HUDEP-2 (cell line): ENCODE measurements around the gene GLIPR1L2.
A peak's percentile ranks its signal among the peaks of the same experiment; 100 is the strongest.
"Not testable (repeated sequence)": the region's sequence is repeated elsewhere in the genome, so short reads cannot be mapped to it uniquely, and the experiment has no call there.

Source experiments
- DNase-seq, 76 experiments: peaks; one replicate each; lab custom pipeline; 2025; ENCODE audit not compliant: unreplicated experiment in 76 of 76; lab: John Stamatoyannopoulos, UW

The GLIPR1L2 gene

DNA sequence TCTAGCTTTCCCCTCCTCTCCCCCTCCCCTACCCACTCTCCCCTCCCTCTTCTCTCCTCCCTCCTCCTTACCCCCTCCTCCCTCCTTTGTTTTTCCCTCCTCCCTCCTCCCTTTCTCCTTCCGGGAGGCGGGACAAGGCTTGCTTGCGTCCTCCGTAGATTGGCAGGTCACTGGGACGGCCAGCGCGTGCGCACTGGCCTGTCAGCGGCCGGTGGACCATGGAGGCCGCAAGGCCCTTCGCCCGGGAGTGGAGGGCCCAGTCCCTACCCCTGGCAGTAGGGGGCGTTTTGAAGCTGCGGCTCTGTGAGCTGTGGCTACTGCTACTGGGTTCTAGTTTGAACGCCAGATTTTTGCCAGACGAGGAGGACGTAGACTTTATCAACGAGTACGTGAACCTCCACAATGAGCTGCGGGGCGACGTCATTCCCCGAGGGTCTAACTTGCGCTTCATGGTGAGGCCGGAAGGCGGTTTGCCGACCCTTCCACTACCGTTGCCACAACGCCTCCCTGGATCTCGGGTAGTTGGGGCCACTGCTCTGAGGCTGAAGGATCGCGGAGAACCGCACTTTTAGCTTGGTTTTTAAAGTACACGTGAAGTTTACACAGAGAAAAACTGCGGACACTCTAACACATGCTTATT, at the start of gene GLIPR1L2:
Gene GLIPR1L2, plus strand, starts transcription at position 191 of the 640 bp plus-strand sequence. Its CDS starts 28 bp downstream, at position 219.
- peak in 72 of 76 experiments; percentile 1 to 94 (median 84) for DNase-seq

DNA sequence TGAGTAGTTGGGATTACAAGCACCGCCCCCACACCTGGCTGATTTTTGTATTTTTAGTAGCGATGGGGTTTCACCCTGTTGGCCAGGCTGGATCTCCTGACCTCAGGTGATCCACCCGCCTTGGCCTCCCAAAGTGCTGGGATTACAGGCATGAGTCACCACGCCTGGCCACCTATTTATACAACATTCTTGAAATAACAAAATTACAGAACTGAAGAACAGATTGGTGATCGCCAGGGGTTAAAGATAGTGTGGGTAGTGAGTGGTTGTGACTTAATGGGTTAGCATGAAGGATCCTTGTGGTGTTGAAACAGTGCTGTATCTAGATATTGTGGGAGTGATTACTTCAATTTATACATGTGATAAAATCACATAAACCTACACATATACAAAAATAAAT, 49.0 kb upstream of the GLIPR1L2 start:
- DNase-seq, result no peak

DNA sequence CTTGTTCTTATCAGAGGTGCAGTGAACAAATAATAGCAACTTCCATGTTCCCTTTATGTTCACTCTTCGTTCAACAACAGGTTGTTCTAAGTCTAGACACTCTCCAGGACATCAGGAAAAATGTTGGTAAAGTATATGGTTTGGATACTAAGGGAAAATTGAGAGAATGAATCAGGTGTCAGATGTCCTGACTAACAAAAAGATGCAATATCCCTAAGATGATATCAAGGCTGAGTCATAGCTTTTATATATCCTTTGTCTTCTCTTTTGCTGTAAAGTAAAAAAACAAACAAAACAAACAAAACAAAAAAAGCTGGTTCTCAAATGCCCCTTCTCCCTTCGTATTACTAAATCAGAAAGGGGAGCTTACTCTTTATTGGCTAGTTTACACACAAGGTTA, 45.4 kb upstream of the GLIPR1L2 start:
- no peak for DNase-seq

DNA sequence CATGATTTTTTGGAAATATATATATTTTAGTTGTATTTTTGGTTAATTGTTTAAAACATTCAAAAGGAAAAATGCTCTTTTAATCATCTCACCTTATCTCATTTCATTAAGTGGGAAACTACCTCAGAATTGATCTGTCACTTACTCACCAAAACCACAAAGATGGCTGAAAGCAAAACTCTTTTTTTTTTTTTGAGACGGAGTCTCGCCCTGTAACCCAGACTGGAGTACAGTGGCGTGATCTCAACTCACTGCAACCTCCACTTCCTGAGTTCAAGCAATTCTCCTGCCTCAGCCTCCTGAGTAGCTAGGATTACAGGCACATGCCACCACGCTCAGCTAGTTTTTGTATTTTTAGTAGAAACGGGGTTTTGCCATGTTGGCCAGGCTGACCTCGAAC, 44.7 kb upstream of the GLIPR1L2 start:
- DNase-seq, result not testable (repeated sequence)

DNA sequence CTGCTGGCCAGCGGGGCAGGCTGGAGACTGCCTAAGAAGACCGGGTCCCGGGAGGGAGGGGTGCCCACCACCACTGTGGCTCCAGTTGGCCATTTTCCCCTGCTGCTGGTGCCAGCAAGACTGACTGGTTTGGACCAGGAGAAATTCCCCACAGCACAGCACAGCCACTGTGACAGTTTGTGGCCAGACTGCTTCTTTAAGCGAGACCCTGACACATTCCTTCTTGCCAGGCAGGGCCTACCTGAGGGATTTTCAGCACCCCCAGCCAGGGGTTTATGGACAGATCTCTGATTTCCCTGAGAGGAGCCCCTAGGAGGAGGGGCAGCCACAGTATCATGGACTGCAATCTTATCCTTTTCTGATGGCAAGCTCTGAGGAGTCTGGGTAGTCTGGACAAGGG, 40.9 kb upstream of the GLIPR1L2 start:
- DNase-seq, result no peak

DNA sequence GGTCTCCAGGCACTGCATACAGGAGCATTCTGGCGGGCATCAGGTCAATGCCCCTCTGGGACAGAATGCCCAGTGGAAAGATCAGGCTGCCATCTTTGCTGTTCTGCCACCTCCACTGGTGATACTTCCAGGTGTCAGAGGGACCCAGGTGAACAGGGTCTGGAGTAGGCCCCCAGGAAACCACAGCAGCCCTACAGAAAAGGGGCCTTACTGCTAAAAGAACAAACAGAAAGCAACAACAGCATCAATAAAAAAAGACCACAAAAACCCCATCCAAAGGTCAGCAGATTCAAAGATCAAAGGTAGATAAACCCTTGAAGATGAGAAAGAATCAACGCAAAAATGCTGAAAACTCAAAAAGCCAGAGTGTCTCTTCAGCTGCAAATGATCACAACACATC, 40.5 kb upstream of the GLIPR1L2 start:
- no peak for DNase-seq

DNA sequence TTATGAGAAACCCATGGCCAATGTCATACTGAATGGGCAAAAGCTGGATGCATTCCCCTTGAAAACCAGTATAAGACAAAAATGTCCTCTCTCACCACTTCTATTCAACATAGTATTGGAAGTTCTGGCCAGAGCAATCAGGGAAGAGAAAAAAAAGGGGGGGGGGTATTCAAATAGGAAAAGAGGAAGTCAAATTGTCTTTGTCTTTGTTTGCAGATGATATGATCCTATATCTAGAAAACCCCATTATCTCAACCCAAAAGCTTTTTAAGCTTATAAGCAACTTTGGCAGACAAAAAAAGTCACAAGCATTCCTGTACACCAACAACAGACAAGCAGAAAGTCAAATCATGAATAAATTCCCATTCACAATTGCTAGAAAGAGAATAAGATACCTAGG, 36.9 kb upstream of the GLIPR1L2 start:
- peak in 1 of 76 experiments; percentile 5 for DNase-seq

DNA sequence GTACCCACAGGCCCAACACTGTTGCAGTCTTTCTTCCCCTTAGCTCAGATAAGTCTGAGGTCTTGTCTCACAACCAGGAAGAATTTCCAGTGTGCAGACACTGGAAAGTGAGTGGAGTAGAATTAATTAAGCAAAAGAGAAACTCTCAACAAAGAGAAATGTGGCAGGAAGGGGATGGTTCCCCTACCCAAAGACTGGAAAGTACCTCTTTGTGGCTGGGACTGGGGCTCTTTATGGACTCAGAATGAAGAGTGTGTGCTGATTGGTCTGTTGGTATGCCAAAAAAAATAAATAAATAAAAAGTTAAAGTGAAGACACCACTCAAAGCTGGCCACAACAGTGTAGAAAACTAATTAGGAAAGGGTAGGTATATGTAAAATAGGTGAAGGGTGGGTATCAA, 30.0 kb upstream of the GLIPR1L2 start:
- DNase-seq, result no peak

DNA sequence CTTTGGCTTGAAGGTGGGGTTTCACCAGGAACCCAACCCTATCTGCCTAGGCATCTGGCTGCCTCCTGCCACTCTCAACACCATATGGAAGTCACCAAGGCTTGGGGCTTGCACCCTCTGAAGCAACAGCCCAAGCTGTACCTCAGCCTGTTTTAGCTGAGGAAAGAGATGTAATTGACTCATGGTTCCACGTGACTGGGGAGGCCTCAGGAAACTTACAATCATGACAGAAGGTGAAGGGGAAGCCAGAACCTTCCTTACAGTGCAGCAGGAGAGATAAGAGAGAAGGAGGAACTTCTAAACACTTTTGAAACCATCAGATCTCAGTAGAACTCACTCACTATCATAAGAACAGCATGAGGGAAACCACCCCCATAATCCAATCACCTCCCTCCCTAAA, 29.5 kb upstream of the GLIPR1L2 start:
- no peak for DNase-seq

DNA sequence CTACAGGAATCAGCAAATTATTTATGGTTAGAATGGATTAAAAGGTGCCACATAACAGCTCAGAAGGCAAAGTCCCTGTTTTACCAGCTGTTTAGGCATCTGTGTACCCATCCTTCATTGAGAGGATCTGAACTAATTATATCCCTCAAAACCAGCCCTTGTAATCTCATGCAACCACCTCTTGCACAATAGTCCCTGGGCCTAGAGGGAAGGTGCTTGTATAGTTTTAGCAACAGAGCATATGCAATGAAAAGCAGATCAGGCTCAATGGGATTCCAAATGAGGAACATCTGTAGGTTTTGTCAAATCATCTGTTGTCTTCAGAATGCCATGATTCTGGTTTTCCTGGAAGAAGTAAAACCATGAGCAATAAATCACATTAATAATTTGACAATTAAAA, 26.0 kb upstream of the GLIPR1L2 start:
- no peak for DNase-seq

DNA sequence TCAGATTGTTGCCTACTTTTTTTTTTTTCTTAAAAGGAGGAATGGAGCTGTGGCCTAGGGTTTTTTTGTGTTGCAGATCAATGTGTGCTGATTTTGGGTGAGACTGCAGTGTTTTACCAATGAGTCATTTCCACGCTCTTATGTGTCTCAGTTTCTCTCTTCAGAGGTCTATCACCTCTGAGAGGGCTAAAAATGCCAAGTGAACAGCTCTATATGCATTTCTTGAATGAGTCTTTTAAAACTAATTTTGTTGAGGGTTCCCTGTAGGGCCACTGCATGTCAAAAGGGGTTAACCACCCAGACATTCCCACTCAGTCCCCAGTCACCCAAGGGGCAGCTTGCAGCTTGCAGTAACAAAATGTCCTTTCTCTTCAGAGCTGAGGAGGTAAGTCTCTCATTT, 24.3 kb upstream of the GLIPR1L2 start:
- no peak for DNase-seq

DNA sequence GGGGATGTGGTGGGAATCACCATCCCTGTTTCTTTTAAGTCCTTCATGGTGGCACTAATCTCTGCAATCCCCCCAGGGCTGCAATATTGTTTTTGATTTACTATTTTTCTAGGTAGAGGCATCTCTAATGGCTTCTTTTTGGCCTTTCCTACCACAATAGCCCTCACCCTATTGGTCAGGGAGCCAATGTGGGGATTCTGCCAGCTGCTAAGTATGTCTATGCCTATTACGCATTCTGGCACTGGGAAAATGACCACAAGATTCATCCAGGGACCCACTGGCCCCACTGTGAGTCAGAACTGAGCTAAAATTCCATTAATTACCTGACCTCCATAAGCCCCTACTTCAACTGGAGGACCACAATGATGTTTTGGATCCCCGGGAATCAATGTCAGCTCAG, 15.9 kb upstream of the GLIPR1L2 start:
- no peak for DNase-seq

DNA sequence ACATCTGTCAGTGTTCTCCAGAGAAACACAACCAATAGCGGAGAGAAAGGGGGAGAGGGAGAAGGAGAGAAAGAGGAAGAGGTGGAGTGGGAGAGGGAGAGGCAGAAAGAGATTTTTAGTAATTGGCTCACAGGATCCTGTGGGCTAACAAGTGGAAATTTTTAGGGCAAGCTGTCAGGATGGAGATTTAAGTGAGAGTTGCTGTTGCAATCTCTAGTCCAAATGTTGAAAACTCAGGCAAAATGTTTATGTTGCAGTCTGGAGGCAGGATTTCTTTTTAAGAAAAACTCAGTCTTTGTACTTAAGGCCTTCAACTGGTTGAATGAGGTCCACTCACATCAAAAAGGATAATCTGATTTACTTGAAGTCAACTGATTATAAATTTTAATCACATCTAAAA, 12.5 kb upstream of the GLIPR1L2 start:
- no peak for DNase-seq

DNA sequence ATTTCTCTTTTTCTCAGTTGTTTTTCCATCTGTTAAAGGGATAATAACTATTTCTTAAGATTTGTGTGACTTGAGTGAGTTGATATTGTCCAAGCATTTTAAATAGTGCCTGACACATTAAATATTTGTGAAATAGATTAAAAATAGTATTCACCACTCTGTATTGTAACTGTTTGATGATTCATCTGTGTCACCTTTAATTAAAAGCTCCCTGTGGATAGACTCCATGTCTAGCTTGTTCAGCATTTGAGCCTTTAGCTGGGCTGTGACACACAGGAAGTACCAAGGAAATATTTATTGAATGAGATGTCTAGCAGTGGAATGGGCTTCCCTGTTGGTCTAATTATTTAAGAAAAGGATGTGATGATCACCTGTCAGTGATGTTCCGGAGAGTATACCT, 1.8 kb upstream of the GLIPR1L2 start:
- DNase-seq, result no peak

DNA sequence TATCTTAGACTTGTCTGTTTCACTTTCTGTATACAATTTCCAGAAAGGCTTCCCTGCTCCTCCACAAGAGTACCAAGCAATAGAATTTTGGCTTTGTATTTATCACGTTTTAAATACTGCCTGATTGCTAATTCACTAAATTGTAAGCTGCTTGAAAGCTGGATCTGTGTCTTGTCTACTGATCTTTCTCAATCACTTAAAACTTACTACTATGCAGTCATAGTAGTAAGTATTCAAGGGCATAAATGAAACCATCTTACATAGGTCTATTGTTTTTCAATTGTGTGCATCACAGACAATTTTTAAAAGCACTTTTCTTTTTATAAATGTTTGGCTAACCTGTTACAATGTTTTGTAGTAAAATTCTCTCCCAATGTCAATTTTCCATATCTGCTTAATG, 1.2 kb upstream of the GLIPR1L2 start:
- DNase-seq, result no peak

DNA sequence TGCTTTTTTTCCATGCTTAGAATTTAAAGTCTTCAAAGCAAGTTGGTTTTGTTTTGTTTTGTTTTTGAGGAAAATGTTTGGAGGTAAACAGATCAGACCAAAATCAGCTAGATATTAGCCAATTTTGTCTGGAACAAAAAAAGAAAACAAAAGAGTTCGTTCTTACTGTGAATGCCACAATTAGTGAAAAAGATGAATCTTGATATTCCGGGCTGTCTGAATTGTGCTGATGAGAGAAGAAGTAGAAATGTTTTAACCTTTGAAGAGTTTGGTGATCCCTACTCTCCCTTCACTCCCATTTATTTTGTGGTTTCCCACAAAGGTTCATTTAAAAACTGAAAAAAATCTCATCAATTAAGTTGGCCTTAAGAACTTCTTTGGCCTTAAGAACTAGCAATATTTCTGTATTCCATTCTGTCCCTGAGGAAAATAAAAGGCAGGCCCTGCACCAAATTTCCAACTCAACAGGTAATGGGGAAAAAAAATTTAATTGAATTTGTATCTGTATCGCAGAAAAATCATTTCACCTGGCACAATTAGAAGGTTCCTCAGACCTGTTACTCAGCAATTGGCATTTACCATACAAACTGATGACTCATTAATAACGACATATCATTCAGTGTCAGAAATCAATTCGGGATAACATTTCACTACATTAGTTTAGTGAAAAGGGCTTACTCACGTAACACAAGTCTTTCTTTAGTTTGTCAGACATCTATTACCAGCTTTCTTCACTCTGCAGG, 562 bp upstream of the GLIPR1L2 start:
- no peak for DNase-seq

DNA sequence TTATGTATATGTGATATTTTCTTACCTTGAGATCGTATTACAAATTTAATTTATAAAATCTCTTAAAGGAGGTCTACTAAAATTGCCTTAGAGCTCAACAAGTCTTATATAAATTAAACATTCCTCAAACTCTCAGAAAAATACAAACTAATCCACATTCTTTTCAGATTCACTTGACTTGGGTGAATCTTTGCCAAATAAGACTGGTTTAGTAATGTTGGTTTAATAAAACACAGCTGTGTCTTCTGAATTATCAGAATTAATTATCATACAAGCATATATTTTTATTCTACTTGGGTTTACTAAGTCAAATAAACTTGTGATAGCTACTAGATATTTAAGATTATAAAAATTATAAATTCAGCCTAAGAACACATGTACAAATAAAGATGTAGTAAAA, 13.3 kb downstream of the GLIPR1L2 start:
- no peak for DNase-seq

DNA sequence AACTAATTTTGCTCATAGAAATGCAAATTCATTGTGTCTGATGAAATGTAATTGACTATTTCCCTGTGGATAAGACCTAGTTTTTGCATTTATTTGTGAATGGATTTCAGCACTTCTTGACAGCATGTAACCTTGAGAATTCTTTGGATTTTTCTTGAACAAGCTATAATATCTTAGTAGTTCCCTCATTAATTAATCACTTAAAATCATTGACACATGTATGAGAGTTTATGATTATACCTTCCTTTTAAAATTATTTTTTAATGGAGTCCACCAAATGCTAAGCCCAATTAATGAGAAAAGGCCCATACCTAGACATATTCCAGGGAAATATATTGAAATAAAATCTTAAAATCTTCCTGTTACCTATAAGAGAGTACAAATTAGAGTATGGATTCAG, 16.8 kb downstream of the GLIPR1L2 start:
- no peak for DNase-seq

DNA sequence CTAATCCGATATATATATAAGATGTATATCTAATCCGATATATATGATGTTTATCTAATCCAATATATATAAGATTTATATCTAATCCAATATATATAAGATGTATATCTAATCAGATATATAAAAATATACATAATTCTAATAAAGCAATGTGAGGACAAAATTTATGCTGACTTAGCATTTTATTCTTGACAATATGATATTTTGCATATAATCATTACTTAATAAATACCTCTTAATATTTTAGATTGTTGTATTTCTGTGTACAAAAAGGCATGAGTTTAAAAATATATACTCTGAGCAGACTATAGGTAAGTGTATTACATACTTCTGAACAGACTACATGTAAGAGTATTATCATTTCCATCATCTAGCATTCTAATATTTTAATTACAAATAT, 18.9 kb downstream of the GLIPR1L2 start:
- no peak for DNase-seq

DNA sequence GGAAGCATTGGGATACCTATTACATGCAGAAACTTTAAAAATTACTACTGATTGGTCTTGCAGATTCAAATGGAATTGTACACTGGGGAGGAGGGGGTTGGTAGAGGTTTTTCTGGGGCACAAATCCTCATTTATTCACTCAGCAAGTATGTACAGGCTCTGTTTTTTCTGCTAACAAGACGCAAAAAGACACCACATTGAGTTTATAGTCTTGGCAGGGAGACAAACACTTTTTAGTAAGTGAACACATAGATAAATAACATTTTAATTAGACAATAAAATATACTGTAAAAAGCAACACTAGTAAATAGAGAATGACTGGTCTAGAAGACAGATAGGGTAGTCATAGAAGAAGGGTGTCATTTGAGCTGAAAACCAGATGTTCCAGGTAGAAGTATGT, 23.8 kb downstream of the GLIPR1L2 start:
- no peak for DNase-seq

DNA sequence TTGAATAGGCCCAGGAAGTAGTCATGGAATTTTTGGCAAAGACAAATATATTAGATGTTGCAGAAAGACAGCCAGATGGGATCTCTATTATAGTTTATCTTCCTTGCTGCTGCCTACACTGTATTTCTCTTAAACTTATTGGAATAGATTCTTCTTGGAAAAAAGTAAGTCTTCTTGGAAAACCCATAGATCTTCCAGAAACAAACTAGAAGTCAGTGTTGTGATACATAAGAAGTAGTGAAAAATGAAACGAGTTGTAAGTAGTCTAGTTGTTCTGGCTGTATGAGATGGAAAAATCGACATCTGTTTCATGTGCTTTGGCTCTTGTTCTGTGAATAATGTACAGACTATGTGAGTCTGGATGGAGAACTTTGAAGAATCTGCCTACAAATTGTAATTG, 29.0 kb downstream of the GLIPR1L2 start:
- DNase-seq, result no peak

DNA sequence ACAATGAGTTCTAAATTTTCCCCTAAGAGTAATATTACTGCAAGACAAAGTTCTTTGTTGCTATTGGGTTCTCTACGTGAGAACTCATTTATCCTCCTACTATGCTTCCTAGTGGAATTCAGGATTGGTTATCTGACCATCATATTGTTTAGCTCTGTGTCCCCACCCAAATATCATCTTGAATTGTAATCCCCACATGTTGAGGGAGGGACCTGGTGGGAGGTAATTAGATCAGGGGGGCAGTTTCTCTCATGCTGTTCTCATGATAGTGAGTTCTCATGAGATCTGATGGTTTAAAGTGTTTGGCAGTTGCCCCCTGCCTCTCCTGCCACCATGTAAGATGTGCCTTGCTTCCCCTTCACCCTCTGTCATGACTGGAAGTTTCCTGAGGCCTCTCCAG, 36.6 kb downstream of the GLIPR1L2 start:
- DNase-seq, result no peak

DNA sequence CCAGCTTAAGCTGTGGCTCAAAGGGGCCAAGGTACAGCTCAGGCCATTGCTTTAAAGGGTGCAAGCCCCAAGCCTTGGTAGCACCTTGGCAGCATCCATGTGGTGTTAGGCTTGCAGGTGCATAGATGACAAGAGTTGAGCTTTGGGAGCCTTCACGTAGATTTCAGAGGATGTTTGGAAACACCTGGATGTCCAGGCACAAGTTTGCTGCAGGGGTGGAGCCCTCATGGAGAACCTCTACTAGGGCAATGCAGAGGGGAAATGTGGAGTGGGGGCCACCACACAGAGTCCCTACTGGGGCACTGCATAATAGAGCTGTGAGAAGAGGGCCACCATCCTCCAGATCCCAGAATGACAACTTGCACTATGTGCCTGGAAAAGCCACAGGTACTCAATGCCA, 37.9 kb downstream of the GLIPR1L2 start:
- DNase-seq, result no peak
